NCI-H146 treated with DMSO at 0.1 percent for 48 hours (cell line): ENCODE measurements around the gene SLCO3A1.

Experiments
- DNase-seq: peaks from one replicate; lab custom pipeline; 2025; ENCODE audit not compliant: unreplicated experiment; lab: John Stamatoyannopoulos, UW

The SLCO3A1 gene

DNA sequence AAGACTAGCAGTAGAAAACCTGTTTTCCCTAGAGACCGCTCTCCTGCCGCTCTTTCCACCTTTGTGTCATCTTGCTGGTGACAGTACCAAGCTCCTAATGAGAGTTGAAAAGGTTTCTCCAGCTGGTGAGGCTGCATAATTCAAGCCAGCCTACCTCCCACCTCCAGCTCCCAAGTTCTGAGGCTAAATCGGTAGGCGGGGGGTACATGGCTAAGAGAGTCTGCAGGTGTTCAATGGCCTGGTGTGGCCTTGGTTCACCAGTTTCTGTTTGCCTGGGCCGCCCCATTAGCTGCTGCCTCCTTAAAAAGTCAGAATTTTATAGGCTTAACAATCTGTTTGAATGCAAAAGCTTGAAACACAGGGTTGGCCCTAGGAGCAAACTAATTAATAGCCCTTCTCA lies 262.8 kb downstream of the SLCO3A1 start:
- DNase-seq, result no peak

DNA sequence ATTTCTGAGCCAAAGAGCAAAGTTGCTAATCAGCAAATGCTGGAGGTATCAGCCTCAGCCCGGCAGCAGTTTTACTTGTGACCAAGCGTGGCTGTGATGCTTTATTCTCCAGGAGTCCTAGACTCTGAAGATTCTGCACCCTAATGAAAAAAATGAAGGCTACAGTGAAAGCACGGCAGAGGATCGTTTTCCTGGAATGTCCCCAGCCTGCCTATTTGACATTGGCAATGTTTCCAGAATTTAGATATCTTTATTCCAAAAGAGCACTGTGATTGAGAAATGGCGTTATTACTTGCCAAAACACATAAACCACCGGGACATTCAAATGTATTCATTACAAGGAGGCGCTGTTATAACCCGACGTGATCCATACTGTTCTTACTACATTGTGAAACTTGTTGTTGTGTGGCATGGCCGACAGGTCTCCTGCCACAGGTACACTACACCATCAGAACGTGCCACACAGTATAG lies 263.8 kb downstream of the SLCO3A1 start:
- DNase-seq, result no peak

DNA sequence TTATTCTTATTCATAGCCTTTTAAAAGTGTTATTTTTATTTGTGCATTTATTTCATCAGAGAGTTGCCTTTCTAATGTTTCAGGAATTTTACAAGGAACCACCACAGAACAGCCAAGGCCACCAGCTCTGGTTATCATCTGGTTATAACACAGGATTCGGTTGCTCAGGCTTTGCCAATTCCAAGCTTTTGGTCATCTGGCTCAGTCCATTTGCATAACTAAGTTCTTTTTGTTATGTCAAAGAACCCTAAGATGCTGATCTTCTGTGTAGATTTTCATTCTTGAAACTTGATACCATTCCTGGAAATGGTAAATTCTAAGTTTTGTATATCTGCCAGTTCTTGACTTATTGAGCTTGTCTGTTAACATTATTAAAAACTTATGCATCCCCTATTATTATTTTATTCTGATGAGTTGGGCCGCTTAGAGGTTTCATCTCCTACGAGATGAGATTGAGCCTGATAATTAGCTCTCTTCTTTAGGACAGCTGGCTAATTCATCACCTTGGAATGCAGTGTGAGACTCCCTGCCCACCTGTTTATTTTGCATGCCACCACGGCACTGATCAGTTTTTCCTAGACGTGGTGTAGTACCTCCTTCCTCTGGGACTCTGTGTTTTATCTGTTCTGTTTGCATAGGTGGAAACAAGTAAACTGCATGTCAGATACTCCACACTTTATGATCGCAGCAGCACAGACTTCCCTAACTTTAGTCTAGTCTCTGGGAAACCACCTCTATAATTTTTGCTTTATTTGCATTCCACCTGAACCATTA lies 264.8 kb downstream of the SLCO3A1 start:
- no peak for DNase-seq

DNA sequence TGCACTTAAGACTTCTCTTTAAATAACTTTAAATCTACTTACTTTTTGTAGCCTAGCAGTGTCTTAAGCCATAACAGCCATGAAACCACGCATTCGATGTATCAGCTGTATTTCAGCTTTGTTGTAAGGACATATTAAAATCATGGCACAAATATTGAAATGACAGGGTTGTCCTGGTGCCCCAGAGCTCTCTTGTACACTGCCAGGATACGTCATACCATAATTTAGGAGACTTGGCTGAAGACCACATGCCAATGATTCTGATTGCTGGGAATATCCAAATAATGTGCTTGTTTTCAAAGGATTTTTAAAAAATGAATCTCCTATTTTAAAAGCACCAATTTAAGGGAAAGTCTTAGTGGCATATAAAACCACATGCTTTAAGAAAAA lies 265.4 kb downstream of the SLCO3A1 start:
- DNase-seq, result no peak

DNA sequence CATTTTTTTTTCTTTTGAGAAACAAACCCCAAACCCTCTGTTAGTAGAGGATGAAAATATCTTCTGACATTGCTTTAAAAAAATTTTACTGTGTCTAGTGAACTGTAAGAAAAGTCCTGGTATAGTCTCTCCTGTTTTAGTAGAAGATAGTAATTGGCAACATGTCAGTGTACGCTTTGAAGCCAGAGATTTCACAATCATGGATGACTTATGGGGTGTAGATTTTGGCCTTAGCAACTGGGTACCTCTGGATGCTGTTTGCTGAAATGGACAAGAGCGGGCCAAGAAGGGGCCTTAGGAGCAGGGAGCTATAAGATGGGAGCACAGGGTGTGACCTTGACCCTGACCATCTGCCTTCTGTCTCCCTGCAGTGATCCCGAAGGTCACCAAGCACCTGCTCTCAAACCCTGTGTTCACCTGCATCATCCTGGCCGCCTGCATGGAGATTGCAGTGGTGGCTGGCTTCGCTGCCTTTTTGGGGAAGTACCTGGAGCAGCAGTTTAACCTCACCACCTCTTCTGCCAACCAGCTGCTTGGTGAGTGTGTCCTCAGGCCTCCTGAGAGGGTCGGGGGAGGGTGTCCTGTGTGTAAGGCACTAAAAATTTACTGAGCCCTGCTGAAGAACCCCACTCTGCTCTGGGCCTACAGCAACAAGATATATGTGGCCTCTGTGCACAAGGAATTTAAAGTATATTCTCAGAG lies 266.7 kb downstream of the SLCO3A1 start:
- no peak for DNase-seq

DNA sequence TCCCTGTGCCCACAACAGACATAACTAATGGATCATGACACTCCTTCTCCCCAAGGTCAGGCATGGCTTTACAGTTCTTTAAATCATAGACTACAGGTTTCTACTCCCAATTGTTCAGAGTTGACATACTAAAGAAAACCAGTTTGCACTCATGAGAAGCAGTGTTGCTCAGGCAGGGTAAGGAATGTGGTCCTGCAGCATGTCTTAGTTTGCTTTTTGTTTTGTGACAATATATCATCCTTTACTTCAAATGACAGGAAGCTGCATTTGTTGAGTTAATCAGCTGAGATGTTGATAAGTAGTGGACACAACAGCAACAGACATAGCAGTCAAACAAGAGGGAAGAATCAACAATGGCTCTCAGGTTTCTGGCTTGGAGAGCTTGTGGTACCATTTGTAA lies 267.5 kb downstream of the SLCO3A1 start:
- no peak for DNase-seq

DNA sequence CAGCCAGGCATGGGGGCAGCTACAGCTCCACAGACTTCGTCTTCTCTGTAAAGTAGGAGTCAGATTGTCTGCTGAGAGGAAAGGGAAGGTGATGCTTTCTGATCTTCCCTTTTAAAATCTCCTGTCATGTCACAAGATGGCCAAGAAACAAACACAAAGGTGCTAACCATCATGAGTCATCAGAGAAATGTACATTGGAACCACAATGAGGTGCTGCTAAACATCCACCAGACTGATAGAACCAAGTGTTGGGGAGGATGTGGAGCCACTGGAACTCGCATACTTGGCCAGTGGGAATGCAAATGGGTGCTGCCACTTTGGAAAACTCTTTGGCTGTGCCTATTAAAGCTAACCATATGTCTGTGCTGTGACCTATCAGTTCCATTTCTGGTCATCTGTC lies 268.8 kb downstream of the SLCO3A1 start:
- DNase-seq, result no peak

DNA sequence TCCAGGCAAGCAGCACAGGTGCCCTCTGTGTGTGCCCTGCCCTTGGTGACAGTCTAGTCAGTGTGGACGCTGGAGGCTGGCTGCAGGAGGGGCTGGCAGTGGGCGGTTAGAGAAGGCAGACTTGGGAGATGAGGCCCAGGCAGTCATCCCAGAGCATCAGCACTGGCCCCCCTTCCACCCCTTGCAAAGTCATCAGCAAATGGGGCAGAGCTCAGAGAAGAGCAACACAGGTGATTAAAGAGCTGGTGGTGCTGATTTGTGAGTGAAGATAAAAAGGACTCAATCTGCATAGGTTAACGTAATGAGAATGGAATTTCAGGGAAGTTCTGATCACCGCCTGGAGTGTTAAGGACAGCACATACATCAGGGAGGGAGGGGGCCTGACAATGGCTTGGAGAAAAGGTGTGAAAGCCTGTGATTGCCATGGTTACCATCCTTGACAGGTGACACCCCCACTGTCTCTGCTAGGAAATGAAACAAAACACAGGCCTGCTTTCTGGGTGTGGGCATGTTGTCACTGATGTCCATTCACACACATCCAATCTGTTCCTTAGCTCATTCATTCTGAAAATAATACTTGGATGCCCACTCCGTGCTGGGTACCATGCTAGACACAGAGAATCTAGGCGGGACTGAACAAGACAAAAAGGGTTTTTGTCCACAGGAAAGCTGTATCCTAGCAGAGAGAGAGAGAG lies 270.6 kb downstream of the SLCO3A1 start:
- no peak for DNase-seq

DNA sequence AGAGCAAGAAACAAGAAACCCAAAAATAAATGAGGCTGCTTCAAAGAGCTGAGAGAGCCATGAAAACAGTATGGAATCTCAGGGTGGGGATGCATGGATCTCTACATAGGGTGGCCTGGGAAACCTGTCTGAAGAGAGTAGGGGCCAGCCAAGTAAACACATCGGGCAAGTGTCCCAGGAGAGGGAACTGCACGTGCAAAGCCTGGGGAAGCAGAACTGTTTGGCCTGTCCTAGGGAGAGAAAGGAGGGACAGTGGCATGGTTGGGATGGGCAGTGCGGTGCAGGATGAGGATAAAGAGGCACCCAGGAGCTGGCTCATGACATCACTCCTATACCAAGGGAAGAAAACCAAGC lies 271.1 kb downstream of the SLCO3A1 start:
- no peak for DNase-seq

DNA sequence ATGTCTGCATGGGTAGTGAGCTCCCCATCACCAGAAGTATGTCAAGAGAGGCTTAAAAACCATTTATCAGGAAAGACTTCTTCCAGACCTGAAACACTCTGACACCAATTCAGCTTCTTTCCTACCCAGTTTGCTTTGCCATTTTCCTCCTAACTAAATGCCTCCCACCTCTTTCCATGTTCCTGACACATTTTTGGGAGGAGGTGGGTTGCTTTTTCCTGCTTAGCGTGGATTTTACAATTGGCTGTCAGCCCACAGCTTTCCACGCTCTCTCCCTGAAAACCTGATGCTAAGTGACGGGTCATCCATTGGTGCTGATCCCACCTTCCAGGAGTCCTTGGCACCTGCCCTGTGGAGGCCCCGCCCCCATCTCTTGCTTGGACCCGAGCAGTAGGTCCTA lies 275.3 kb downstream of the SLCO3A1 start:
- no peak for DNase-seq

DNA sequence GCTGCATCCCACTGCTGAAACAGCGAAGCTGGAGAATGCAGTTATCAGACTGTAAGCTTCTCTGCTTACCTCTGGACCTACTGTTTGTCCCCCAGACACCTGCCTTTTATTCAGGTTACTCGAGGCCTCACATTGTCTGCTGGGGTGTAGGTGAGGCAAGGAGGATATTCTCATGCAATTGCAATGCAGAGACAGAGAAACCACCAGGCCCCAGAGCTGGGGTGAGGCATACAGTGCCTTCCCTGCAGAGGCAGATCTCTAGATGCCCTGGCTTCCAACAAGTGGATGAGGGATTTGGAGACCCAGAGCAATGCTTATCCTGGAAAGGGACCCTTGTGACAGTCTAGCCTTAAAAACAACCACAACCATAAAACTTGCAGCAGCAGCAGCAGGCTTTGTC lies 276.7 kb downstream of the SLCO3A1 start:
- DNase-seq, result no peak

DNA sequence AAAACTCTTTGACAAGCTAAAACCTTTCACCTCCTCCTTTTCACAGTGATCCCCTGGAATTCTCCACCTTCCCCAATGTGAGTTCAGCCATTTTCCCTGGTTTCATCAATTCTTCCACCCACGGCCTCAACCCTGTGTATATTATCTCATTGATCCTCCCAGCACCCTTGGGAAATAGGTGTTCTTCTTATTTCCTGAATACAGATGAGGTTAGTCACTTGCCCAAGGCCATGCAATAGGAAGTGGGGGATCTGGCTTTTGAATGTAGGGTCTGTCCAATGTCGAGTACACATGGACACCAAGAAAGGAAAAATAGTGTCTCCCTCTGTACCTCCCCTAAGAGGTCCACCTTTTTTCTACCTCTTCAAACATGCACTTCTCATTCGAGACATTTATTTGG lies 277.4 kb downstream of the SLCO3A1 start:
- no peak for DNase-seq

DNA sequence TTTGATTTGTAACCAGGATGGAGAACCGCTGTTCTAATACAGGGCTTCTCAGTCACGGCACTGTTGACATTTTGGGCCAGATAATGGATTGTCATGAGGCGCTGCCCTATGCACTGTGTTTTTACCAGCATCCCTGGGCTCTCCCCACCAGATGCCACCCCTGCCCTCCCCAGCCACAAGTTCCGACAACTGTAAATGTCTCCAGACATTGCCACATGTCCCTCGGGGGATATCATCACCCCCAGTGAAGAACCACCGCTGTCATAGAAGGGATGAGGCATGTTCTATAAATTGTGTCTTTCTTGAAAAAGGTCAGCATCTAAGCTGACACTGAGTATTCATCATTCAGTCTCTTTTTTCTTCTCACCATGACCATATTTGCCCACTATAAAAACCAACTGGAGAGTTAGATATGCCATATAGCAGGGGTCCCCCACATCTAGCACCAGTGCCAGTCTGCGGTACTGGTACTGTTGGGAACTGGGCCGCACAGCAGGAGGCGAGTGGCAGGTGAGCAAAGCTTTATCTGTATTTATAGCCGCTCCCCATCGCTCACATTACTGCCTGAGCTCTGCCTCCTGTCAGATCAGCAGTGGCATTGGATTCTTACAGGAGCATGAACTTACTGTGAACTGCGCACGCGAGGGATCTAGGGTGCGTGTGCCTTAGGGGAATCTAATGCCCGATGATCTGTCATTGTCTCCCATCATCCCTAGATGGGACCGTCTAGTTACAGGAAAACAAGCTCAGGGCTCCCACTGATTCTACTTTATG lies 279.7 kb downstream of the SLCO3A1 start:
- no peak for DNase-seq

DNA sequence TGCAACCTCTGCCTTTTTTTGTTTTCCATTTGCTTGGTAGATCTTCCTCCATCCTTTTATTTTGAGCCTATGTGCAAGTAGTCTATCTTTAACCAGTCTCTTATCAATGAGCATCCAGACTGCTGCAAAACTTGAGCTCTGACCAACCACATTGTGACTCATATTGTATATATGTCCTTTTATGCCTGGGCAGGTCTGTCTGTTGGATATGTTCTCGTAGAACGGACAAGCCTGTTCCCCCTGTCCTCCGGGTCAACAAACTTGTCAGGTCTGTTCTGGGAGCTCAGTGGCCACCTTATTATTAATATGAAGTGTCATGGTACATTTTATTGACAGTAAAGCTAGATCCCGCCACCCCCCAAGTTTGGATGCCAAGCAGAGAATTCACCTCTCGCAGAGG lies 287.3 kb downstream of the SLCO3A1 start:
- no peak for DNase-seq

DNA sequence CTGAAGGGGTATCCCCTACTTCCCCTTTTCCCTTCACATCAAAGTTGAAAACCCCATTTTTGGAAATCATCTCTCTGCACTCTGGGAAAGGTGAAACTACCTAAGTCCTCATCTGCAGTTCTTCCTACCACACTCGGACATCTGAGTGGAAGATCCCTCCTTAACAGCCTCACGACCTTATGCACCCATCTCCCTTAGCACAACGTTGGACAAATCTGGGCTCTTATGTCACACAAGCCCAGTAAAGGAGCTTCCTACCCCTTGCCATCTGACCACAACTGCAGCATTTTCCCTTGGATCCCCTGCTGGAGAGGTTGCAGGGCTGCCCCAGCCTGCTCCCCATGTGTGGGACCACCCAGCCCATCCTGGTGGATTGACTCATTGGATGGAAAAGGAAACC lies 288.1 kb downstream of the SLCO3A1 start:
- DNase-seq, result no peak

DNA sequence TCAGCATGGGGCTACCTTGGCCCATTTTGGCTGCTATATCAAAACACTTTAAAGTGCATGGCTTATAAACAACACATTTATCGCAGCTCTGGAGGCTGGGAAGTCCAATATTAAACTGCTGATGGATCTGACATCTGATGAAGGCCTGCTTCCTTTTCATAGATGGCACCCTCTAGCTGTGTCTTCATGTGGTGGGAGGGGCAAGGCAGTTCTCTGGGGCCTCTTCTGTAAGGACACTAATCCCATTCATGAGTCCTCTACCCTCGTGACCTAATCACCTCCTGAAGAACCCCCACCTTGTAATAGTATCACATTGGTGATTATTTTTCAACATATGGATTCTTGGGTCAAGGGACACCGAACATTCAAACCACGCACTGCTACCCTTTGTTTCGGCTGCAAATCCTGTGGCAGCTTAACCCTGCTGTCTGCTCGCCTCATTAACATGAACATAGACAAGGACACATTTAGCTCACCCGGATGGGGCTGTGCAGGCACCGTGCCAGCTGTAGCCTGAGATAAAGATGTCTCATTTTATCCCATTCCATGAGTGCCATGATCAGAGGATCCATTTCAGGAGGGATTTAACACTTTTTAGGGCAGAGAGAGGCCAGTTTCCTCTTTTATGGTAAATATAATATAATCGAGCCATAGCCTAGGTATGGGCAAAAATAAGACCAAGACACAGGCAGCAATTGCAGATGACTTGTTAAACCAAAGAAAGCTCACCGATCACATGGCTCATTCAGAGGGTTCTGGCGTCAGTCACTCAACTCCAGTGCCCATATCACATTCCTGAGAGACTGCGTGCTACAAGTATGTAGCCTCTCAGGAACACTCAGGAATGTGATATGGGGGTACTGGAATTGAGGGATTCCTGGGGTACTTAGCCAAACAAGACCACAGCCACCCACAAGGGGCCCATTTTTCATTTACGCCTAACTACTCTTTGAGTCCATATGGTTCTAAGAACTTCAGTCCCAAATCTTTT lies 289.0 kb downstream of the SLCO3A1 start:
- DNase-seq, result no peak

DNA sequence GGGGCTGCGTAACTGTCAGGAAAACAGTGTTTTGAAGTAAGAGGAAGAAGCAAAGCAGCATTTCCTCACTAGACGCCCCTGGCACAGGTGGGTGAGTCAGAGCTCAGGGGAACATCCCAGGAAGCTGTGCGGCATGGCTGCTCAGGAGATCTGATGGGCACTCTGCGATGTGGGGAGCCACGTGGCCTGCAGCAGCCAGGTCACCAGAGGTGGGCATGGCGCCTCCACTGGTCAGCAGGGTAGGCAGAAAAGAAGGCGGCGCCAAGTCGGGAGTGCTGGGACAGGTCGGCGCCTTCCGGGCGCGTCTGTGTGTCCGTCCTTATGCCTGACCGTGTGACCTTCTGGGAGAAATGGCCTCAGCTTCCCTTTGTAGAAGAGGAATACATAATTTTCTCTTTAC lies 290.3 kb downstream of the SLCO3A1 start:
- no peak for DNase-seq

DNA sequence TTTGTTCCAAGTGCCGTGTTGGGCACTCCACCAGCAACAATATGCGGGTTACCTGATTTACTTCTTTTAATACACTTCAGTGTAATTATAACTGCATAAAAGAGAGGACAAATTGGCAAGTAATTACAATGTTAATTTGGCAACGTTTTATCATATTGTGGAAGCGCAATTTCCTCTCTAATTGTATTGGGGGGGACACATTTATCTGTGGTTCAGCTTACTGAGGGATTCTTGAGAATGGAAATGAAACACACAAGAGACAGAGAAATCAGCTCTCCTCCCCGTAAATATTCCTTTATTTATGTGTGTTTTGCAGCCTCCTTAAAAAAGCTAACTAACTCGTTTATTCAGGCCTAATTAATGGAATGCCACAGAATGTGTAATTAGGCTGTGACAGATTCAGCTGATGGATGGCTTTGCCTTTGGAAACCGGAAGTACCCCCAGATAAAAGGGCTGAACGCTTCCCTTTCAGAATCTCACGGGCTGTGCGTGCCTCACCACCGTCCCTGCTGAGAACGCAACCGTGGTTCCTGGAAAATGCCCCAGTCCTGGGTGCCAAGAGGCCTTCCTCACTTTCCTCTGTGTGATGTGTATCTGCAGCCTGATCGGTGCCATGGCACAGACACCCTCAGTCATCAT lies 293.1 kb downstream of the SLCO3A1 start:
- DNase-seq, result peak; percentile 28

DNA sequence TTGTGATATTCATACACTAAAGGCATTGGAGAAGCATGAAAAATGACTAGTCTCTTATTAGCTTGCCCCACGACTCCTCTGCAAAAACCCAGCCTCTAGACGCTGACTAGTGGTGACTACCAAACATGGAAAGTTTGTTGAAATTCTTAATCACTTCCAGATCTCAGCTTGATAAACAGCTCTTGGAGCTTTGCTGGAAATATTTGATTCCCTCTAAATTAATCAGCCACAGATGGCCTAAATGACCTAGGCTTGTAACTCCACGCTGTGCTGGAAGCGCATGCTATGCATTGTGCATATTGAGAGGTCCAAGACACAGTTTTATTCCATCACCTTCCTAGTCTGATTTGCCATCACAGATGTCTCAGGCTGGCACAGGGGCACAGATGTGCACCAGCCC lies 295.5 kb downstream of the SLCO3A1 start:
- DNase-seq, result no peak

DNA sequence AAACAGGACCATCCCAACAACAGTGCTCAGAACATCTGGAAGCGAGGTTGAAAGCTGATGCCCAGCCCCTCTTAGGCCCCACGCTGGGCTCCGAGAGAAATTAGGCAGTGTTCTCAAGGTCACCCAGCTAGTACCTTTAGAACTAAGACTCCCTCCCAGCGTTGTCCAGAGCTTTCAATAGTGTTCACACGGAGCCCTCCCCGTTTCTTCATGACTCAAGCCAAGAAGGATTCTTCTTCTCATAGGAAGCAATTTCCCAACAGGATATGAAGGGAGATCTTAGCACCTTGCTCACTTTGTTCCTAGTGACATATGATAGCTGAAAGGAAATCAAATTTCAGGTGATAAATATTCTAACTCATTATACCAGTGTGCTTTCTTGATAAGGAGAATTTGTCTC lies 296.0 kb downstream of the SLCO3A1 start:
- DNase-seq, result no peak
